Tibial nerve (tissue), 4 donors: ENCODE results near the gene COL6A3.

Experiments
- CTCF ChIP-seq, 5 experiments: fragments of 200-600 bp in 3 of 5; fragments of 450-650 bp in 2 of 5; sonication (generic) in 3 of 5; IDR thresholded peaks; one replicate each; pipeline ENCODE4 v1.5.1; 2016 to 2019; ENCODE audit warnings: antibody characterized with exemption in 5 of 5, mild to moderate bottlenecking in 3 of 5, moderate library complexity in 2 of 5
- EP300 ChIP-seq, 2 donors: sonication (generic); formaldehyde crosslinking; IDR thresholded peaks; one replicate each; pipeline ENCODE4 v1.6.1; 2017; ENCODE audit warnings: antibody characterized with exemption in 2 of 2, mild to moderate bottlenecking in 1 of 2
- POLR2A ChIP-seq, 2 donors: fragments of 450-650 bp; IDR thresholded peaks; one replicate each; pipeline ENCODE4 v1.6.1; 2017; ENCODE audit warnings: antibody characterized with exemption in 2 of 2, mild to moderate bottlenecking in 2 of 2, moderate library complexity in 2 of 2

DNA sequence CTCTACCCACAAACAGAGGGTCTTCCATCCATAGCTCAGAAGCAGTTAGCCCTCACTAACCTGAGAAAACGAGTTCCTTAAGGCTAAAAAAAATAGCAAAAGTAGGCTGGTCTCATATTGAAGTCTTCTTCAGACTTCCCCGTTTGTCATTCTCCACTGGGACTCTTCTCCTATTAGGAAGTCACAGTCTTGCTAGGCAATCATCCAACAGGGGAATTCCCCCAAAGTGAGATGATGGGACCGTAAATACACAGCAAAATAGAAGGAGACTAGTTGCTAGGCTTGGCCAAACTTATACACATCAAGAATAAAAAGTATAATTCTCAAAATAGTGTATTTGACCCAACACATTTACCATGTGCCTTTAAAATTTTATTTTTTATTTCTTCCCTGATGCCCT lies 34.3 kb downstream of the COL6A3 start:
- TF ChIP-seq CTCF (IDR thresholded peaks at IDR 0.05), result no peak
- TF ChIP-seq POLR2A (IDR thresholded peaks at IDR 0.05), result no peak
- no peak for TF ChIP-seq EP300 (IDR thresholded peaks at IDR 0.05)
